DMS53 (cell line): ENCODE measurements around the gene ERMN.
"Not testable (repeated sequence)": the region's sequence is repeated elsewhere in the genome, so short reads cannot be mapped to it uniquely, and the experiment has no call there.

ENCODE experiments used
- DNase-seq: peaks from one replicate; lab custom pipeline; 2025; lab: John Stamatoyannopoulos, UW

ERMN gene

DNA sequence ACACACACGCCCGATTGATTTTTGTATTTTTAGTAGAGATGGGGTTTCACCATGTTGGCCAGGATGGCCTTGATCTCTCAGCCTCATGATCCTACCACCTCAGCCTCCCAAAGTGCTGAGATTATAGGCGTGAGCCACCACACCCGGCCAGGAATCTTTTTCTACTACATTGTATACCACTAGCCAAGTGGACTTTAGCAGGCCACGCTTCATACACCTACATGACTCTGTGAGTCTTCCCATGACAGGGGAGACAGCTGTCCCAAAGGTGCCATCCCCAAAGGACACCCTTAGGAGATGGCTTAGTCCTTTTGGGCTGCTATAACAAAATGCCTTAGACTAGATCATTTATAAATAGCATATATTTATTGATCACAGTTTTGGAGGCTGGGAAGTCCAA is 32.8 kb downstream of the ERMN start:
- no peak for DNase-seq

DNA sequence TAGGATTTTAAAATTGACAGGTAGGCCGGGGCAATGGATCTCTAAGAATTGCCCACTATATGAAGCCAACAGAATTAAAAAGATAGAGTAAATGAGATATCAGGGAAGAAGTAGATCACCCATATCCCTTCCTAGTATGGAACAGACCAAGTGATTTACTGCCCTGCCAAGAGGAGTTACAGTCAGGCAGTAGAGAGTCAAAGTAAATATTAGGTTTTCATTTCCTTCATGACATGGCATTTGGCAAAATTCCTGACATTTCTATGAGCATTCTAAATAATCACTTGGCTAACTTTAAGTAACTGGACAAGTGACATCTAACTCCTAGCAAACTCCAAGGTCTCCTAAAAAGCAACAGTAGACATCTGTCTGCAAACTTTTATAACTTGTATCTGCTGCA is 34.6 kb downstream of the ERMN start:
- peak; percentile 62 for DNase-seq

DNA sequence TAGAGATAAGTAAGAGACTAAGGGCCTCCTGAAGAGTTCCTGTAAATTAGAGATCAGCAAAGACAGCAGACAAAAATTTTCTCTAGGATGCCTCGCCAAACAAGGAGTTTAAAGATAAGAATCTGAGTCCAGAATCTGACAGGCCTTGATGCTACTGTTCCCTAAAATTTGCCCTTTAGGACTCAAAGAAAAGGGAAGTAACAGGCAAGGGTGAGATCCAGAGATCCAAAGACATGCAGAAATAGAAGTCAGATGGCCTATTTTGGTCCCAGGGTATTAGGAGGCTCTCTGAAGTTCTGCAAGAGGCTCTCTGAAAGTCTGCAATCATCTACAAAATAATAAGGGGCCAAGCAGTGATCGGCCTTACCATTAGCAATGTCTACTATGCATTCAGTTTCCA is 35.1 kb downstream of the ERMN start:
- no peak for DNase-seq

DNA sequence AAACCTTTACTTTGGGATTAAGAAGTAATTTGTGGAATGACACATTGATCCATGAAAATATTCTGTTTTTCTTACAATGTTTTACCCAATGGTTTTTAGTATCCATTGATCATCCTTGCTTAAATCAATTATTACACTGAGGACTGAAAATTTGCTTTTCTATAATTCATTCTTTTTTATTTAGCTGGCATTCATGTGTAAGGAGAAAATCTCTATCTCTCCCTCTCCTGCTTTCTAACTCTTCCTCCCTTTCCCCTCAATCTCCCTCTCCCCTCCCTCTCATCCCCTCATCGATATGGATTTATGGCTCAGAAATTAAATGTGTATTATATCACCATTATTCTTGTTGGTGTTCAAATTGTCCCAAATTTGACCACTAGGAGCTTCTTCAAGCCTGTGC is 38.5 kb downstream of the ERMN start:
- no peak for DNase-seq

DNA sequence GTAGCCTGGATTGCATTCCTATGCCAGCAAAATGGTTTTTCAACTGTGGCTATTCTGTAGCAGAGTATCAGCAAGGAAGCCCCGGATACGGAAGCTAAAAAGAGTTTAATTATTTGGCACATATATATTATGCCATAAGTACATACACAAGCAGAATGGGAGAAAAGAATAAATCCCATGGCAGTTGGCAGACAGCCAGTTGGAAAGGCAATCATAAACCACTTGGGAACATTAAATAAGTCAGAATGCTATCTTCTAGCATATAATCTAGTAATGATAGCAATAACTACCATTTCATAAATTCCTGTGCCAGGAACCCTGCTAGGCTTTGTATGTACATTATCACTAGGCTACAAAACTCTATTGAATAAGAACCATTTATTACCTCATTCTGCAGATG is 42.2 kb downstream of the ERMN start:
- no peak for DNase-seq

DNA sequence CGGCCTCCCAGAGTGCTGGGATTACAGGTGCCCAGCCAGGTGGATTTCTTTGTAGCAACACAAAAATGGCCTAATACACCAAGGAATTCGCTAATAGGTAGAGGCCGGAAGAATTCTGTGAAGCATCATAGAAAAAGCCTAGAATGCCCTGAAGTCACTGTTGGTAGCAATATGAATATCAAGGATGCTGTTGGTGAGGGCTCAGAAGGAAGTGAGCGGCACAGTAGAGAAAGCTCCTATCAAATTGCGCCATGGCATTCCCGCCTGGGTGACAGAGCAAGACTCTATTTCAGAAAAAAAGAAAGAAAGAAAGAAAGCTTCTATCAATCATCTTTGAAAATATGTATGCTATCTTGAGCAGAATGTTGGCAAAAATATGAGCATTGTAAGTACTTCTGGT is 44.3 kb downstream of the ERMN start:
- no peak for DNase-seq

DNA sequence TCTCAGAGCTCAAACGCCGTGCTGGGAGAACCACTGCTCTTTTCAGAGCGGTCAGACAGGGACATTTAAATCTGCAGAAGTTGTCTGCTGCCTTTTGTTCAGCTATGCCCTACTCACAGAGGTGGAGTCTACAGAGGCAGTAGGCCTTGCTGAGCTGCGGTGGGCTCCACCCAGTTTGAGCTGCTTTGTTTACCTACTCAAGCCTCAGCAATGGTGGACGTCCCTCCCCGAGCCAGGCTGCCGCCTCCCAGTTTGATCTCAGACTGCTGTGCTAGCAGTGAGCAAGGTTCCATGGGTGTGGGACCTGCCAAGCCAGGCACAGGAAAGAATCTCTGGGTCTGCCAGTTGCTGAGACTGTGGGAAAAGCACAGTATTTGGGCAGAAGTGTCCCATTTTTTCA is 46.3 kb downstream of the ERMN start:
- not testable (repeated sequence) for DNase-seq

DNA sequence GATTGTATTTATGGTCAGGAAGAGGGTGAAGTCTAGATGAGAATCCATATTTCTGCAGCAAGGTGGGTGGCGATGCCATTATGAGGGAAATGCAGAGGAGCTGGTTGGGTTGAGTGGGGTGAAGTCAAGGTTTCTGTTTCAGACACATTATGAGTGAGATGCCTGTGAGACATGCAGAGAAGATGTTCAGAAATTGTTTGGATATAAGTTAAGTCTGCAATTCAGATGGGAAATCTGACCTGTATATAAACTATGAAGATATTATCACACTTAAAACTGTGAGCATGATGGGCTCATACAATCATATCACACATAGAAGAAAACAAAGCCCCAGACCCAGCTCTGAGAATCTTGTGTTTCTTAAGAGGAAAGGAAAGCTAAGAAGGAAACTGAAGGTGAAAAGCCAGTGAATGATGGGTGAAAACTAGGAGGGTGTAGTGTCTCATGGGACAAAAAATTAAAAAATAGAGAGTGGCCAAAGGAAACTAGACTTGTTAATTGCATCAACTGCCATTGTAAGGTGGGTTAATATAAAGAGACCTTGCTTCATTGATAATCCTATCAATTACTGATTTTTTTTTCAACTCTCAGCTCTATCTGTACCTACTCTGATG is 53.9 kb downstream of the ERMN start:
- no peak for DNase-seq

DNA sequence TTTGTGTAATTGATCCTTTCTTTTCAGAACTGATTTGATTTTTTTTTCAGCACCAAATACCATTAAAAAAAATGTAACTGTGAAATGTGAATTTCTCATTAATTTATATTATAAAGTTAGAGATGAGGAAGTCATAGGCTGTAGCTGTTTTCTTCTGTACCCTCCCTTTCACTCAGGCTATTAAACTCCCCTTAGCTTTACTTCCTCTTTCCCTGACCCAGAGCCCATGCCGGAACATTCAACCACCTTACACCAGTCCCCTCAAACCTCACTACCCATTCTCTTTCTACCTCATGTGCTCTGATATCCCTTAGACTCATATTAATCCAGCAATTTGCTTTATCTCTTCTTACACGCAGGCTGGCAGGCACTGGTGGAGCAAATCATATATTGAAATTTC is 55.7 kb downstream of the ERMN start:
- DNase-seq, result no peak

DNA sequence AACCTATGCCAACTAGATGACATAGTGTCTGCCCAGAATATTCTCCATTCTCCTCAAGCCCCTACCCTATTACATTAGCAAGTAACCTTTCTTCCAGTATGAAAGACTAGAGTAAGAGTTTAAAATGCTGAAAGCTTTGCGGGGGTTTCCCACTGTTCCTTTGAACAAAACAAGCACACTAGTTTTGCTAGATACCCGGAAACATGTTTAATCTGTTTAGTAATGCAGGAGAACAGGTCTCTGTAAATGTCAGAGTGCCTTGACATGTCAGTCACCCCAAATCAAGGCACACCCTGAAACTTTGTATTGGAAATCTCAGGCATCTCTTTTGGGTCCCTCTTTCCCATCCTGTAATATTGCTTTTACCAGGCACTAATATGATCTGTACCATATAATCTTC is 56.6 kb downstream of the ERMN start:
- DNase-seq, result no peak
